CD4-positive, alpha-beta T cell (primary cell): Measurements from ENCODE around the gene PDCD6IP. TPM values are rescaled to one million over a fixed set of nuclear protein-coding genes. Genes with fewer than 3 reads are reported as not detected.

Experiments
- ATAC-seq: fragments of 200-7000 bp; cut with Tn5 transposase; one replicate; pipeline ENCODE4 v1.10.0; 2022; ENCODE audit warnings: mild to moderate bottlenecking; ENCODE audit not compliant: poor library complexity
- CTCF ChIA-PET: fragments of 350-600 bp; sonication (Branson Sonifier 250); formaldehyde crosslinking; loops from one replicate; lab custom pipeline; 2021; ENCODE audit warnings: antibody characterized with exemption, inconsistent platforms; lab: Charles Lee
- POLR2A ChIA-PET: fragments of 350-600 bp; sonication (Branson Sonifier 250); formaldehyde crosslinking; loops from one replicate; lab custom pipeline; 2021; ENCODE audit warnings: antibody characterized with exemption, inconsistent platforms; lab: Charles Lee
- DNase-seq, 14 experiments: peaks; one replicate each; pipeline ENCODE4 v3.0.0-alpha.2; 2013 to 2020; ENCODE audit warnings: mixed read lengths in 2 of 14
- H3K27ac ChIP-seq, 2 donors: one replicate each; pipeline versions ENCODE4 v1.5.1 to v1.7.0; 2013; ENCODE audit warnings: low read length in 2 of 2, low read depth in 1 of 2, mild to moderate bottlenecking in 1 of 2
- H3K27me3 ChIP-seq, 2 experiments: 1 replicate in 1 of 2; 2 replicates in 1 of 2; pipeline versions ENCODE4 v1.6.1 to v1.7.0; 2013; ENCODE audit warnings: low read length in 2 of 2, control low read depth in 1 of 2, mild to moderate bottlenecking in 1 of 2, moderate library complexity in 1 of 2; ENCODE audit not compliant: insufficient read depth in 2 of 2, control insufficient read depth in 1 of 2
- H3K36me3 ChIP-seq: one replicate; pipeline ENCODE4 v1.6.1; 2013; ENCODE audit warnings: low read length, control low read depth; ENCODE audit not compliant: insufficient read depth
- H3K4me1 ChIP-seq: one replicate; pipeline ENCODE4 v1.6.1; 2013; ENCODE audit warnings: low read length, control low read depth; ENCODE audit not compliant: insufficient read depth
- H3K4me3 ChIP-seq: one replicate; pipeline ENCODE4 v1.5.1; 2013; ENCODE audit warnings: mild to moderate bottlenecking, low read length, moderate library complexity
- H3K9me3 ChIP-seq, 2 experiments: 1 replicate in 1 of 2; 2 replicates in 1 of 2; pipeline versions ENCODE4 v1.6.1 to v1.7.0; 2013; ENCODE audit warnings: low read length in 2 of 2, mild to moderate bottlenecking in 2 of 2, control low read depth in 1 of 2, moderate library complexity in 1 of 2; ENCODE audit not compliant: control insufficient read depth in 1 of 2, insufficient read depth in 1 of 2
- H3K27ac Mint-ChIP-seq: one replicate; pipeline ENCODE4 v1.8.0; 2020; ENCODE audit warnings: mixed read lengths
- H3K27me3 Mint-ChIP-seq: one replicate; pipeline ENCODE4 v1.8.0; 2021; ENCODE audit warnings: mixed read lengths
- H3K36me3 Mint-ChIP-seq: one replicate; pipeline ENCODE4 v1.8.0; 2021; ENCODE audit warnings: low read depth, mixed read lengths
- H3K4me1 Mint-ChIP-seq: one replicate; pipeline ENCODE4 v1.8.0; 2021; ENCODE audit warnings: low read depth, mixed read lengths
- H3K4me3 Mint-ChIP-seq: one replicate; pipeline ENCODE4 v1.8.0; 2020; ENCODE audit warnings: mild to moderate bottlenecking, mixed read lengths
- H3K9me3 Mint-ChIP-seq: one replicate; pipeline ENCODE4 v1.8.0; 2020; ENCODE audit warnings: mixed read lengths
- CTCF ChIP-seq: fragments of 200-600 bp; IDR thresholded peaks from one replicate; pipeline ENCODE4 v1.8.0; 2022; ENCODE audit warnings: antibody characterized with exemption, mild to moderate bottlenecking
- intact Hi-C, 2 experiments: fragments of 100-400 bp; cut with DNase I in 1 of 2; cut with micrococcal nuclease in 1 of 2; formaldehyde crosslinking; loops; one replicate each; pipeline versions ENCODE4 v1.15.1 to v1.9.0; 2023 to 2025; cut with DNase I, micrococcal nuclease
- total RNA-seq, 174 experiments: library from RNA in 2 of 174; stranded (reverse) in 2 of 174; gene quantifications; one replicate each; pipeline ENCODE4 v1.2.3 and lab custom pipeline; 2021 to 2026

Gene PDCD6IP
- total RNA-seq, 2 experiments from 2014 or later, result 109 to 112 TPM

DNA sequence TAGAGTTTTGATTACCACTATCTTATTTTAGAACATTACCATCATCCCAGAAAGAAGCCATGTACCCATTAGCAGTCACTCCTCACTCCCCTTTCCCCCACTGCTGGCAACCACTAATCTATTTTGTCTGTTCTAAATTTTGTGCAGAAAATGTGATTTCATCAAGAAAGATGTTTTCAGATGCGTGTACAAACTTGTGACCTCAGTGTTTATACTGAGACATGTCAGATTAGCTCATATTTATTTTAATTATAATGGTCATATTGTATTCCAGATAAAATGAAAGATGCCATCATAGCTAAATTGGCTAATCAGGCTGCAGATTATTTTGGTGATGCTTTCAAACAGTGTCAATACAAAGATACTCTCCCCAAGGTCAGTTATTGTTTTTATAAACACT lies 27.8 kb downstream of the PDCD6IP start:
- Histone ChIP-seq H3K36me3 (peaks cover 85% of the 10 kb centered on the region), H3K4me1 (no peaks in the 10 kb centered on the region), H3K27me3 (no peaks in the 10 kb centered on the region), H3K27ac (no peak overlapping the region), H3K4me3 (no peak overlapping the region), H3K9me3 (no peaks in the 10 kb centered on the region)
- CTCF ChIA-PET, result no interaction called here
- no peak for DNase-seq
- POLR2A ChIA-PET, result no interaction called here
- intact Hi-C loops, result no loop called here
- TF ChIP-seq CTCF, result no peak
- peaks cover 93% of the 10 kb centered on the region for H3K36me3 Mint-ChIP-seq
- peaks cover 16% of the 10 kb centered on the region for H3K4me1 Mint-ChIP-seq
- ATAC-seq, result no peak
- no peaks in the 10 kb centered on the region for H3K27me3 Mint-ChIP-seq
- no peak overlapping the region for H3K27ac Mint-ChIP-seq
- no peaks in the 10 kb centered on the region for H3K9me3 Mint-ChIP-seq
- no peak overlapping the region for H3K4me3 Mint-ChIP-seq

DNA sequence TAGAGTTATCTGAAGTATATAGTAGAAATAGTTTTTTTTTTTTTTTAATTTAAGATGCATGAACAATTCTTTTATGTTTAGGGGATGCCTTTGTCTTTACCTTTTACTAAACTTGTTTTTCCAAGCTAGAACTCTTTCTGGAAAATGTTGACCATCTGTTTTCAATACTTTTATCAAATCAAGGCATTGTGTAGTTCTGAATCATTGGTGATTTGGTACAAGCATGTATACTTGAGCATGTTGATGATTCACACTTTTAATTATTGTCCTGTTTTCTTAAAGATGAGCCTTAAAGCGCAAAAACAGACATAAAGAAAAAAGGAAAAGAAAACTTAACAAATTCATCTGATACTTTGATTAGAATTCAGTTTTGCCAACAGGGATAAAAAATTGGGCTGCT lies 28.3 kb downstream of the PDCD6IP start:
- Mint-ChIP-seq H3K27me3 (no peaks in the 10 kb centered on the region), H3K27ac (no peak overlapping the region), H3K4me1 (peaks cover 21% of the 10 kb centered on the region), H3K9me3 (no peaks in the 10 kb centered on the region), H3K4me3 (no peak overlapping the region), H3K36me3 (peaks cover 93% of the 10 kb centered on the region)
- Histone ChIP-seq H3K4me3 (no peak overlapping the region), H3K9me3 (no peaks in the 10 kb centered on the region), H3K4me1 (no peaks in the 10 kb centered on the region), H3K36me3 (peaks cover 82% of the 10 kb centered on the region), H3K27me3 (no peaks in the 10 kb centered on the region), H3K27ac (no peak overlapping the region)
- no peak for TF ChIP-seq CTCF
- DNase-seq (no peak), ATAC-seq (no peak)
- ChIA-PET POLR2A (no interaction called here), CTCF (no interaction called here)
- intact Hi-C loops, result no loop called here

- Mint-ChIP-seq H3K36me3 (peaks cover 79% of the 10 kb centered on the region), H3K27ac (peak overlapping the region; percentile 2), H3K4me1 (peaks cover 49% of the 10 kb centered on the region), H3K4me3 (no peak overlapping the region), H3K9me3 (no peaks in the 10 kb centered on the region), H3K27me3 (no peaks in the 10 kb centered on the region)
- TF ChIP-seq CTCF, result no peak
- no peak for DNase-seq
- H3K4me3 ChIP-seq, result no peak overlapping the region
- H3K9me3 ChIP-seq, result no peaks in the 10 kb centered on the region
- H3K27me3 ChIP-seq, result no peaks in the 10 kb centered on the region
- intact Hi-C loops, result no loop called here
- H3K27ac ChIP-seq, result no peak overlapping the region
- ChIA-PET CTCF (no interaction called here), POLR2A (no interaction called here)
- H3K36me3 ChIP-seq, result peaks cover 56% of the 10 kb centered on the region
- peaks cover 4% of the 10 kb centered on the region for H3K4me1 ChIP-seq
- no peak for ATAC-seq
Measured at GRCh38 chr3:33829720-33830119, 31.3 kb downstream of the PDCD6IP start.
